ENCODE results near the gene NFIA.

GRCh38 chr1:61080413-61081143, 1.8 kb upstream of the NFIA start:
- TF ChIP-seq CTCF (IDR thresholded peaks at IDR 0.05 in 2 of 3, conservative IDR thresholded peaks at IDR 0.05 in 1 of 3; ENCODE audit: insufficient read depth in 2 of 3, low read depth in 1 of 3, low read length in 3 of 3) (no peak), SMARCE1 (IDR thresholded peaks at IDR 0.05) (no peak), NFXL1 (CRISPR knock-in tag; IDR thresholded peaks at IDR 0.05) (no peak), ZFX (CRISPR knock-in tag; IDR thresholded peaks at IDR 0.05) (no peak), MAFF (IDR thresholded peaks at IDR 0.05; ENCODE audit: low read length) (no peak), SIRT6 (IDR thresholded peaks at IDR 0.05; ENCODE audit: low read depth, low read length) (no peak), ZNF431 (CRISPR knock-in tag; IDR thresholded peaks at IDR 0.05) (no peak), PRMT5 (CRISPR knock-in tag; IDR thresholded peaks at IDR 0.05) (no peak)
